ENCODE data around the gene USP11.

DNA sequence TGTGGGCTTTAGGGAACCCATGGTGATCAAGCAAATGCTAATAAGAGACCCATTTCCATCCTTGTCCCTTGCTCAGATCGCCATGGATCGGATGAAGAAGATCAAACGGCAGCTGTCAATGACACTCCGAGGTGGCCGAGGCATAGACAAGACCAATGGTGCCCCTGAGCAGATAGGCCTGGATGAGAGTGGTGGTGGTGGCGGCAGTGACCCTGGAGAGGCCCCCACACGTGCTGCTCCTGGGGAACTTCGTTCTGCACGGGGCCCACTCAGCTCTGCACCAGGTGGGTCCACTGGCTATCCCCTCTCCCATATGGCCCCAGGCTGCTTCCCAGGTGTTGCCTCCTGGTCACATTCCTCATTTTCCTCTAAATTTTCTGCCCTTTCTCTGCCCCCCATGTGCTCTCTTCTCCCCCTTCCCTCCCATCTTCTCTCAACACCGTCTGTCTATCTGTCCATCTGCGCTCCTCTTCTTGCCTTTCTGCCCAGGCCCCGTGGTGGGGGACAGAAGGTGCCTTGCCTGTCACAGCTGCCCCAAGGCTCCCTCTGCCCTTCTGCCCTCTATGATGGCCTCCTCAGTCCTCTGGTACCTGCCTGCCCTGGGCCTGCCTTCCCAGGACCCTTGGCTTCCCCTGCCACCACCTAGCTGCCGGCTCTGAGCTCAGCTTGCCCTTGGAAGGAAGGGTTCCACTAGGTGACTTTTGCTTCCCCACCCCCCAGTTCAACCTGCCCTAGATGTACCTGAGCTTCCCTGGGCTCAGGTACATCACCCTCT, 9.1 kb upstream of the USP11 start:
- TF ChIP-seq, protein P1, sequence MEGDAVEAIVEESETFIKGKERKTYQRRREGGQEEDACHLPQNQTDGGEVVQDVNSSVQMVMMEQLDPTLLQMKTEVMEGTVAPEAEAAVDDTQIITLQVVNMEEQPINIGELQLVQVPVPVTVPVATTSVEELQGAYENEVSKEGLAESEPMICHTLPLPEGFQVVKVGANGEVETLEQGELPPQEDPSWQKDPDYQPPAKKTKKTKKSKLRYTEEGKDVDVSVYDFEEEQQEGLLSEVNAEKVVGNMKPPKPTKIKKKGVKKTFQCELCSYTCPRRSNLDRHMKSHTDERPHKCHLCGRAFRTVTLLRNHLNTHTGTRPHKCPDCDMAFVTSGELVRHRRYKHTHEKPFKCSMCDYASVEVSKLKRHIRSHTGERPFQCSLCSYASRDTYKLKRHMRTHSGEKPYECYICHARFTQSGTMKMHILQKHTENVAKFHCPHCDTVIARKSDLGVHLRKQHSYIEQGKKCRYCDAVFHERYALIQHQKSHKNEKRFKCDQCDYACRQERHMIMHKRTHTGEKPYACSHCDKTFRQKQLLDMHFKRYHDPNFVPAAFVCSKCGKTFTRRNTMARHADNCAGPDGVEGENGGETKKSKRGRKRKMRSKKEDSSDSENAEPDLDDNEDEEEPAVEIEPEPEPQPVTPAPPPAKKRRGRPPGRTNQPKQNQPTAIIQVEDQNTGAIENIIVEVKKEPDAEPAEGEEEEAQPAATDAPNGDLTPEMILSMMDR (conservative IDR thresholded peaks at IDR 0.05; ENCODE audit: low read depth in 2 of 2), result no peak
- TF ChIP-seq JUNB (IDR thresholded peaks at IDR 0.05; ENCODE audit: unreplicated experiment), result no peak
- TF ChIP-seq POLR2AphosphoS5 (IDR thresholded peaks at IDR 0.05; ENCODE audit: low read depth), result no peak
- TF ChIP-seq, protein P2, sequence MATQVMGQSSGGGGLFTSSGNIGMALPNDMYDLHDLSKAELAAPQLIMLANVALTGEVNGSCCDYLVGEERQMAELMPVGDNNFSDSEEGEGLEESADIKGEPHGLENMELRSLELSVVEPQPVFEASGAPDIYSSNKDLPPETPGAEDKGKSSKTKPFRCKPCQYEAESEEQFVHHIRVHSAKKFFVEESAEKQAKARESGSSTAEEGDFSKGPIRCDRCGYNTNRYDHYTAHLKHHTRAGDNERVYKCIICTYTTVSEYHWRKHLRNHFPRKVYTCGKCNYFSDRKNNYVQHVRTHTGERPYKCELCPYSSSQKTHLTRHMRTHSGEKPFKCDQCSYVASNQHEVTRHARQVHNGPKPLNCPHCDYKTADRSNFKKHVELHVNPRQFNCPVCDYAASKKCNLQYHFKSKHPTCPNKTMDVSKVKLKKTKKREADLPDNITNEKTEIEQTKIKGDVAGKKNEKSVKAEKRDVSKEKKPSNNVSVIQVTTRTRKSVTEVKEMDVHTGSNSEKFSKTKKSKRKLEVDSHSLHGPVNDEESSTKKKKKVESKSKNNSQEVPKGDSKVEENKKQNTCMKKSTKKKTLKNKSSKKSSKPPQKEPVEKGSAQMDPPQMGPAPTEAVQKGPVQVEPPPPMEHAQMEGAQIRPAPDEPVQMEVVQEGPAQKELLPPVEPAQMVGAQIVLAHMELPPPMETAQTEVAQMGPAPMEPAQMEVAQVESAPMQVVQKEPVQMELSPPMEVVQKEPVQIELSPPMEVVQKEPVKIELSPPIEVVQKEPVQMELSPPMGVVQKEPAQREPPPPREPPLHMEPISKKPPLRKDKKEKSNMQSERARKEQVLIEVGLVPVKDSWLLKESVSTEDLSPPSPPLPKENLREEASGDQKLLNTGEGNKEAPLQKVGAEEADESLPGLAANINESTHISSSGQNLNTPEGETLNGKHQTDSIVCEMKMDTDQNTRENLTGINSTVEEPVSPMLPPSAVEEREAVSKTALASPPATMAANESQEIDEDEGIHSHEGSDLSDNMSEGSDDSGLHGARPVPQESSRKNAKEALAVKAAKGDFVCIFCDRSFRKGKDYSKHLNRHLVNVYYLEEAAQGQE (IDR thresholded peaks at IDR 0.05; ENCODE audit: unreplicated experiment), result no peak
- no peak for TF ChIP-seq EZH2 (IDR thresholded peaks at IDR 0.05; ENCODE audit: low read depth, unreplicated experiment)
- no peak for TF ChIP-seq EZH2phosphoT487 (IDR thresholded peaks at IDR 0.05; ENCODE audit: unreplicated experiment)
- no peak for TF ChIP-seq CREB1 (CRISPR knock-in tag; IDR thresholded peaks at IDR 0.05; ENCODE audit: low read depth)
- no peak for TF ChIP-seq ZNF114 (CRISPR knock-in tag; IDR thresholded peaks at IDR 0.05)
- TF ChIP-seq, protein P3, sequence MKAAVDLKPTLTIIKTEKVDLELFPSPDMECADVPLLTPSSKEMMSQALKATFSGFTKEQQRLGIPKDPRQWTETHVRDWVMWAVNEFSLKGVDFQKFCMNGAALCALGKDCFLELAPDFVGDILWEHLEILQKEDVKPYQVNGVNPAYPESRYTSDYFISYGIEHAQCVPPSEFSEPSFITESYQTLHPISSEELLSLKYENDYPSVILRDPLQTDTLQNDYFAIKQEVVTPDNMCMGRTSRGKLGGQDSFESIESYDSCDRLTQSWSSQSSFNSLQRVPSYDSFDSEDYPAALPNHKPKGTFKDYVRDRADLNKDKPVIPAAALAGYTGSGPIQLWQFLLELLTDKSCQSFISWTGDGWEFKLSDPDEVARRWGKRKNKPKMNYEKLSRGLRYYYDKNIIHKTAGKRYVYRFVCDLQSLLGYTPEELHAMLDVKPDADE (IDR thresholded peaks at IDR 0.05), result no peak
